NT2/D1 (cell line): Measurements from ENCODE around the gene TMEM114.

Experiments
- DNase-seq: peaks from one replicate; pipeline ENCODE4 v3.0.0-alpha.2; 2011; ENCODE audit warnings: low read depth, low spot score
- H3K27me3 ChIP-seq: 2 replicates; pipeline ENCODE4 v1.6.0; 2011; ENCODE audit warnings: mild to moderate bottlenecking; ENCODE audit not compliant: insufficient read length, insufficient read depth
- H3K36me3 ChIP-seq: 2 replicates; pipeline ENCODE4 v1.6.1; 2011; ENCODE audit warnings: mild to moderate bottlenecking, low read length, mixed read lengths; ENCODE audit not compliant: insufficient read depth, insufficient read length
- H3K4me1 ChIP-seq: 2 replicates; pipeline ENCODE4 v1.5.1; 2011; ENCODE audit not compliant: insufficient read depth, insufficient read length
- H3K4me3 ChIP-seq: 2 replicates; pipeline ENCODE4 v1.5.1; 2011; ENCODE audit warnings: low read depth; ENCODE audit not compliant: insufficient read length
- H3K9ac ChIP-seq: 2 replicates; pipeline ENCODE4 v1.6.0; 2011; ENCODE audit warnings: low read depth; ENCODE audit not compliant: insufficient read length
- H3K9me3 ChIP-seq: 2 replicates; pipeline ENCODE4 v1.5.1; 2011; ENCODE audit warnings: mild to moderate bottlenecking, low read length; ENCODE audit not compliant: insufficient read depth
- SUZ12 ChIP-seq: IDR thresholded peaks from 2 replicates; pipeline ENCODE4 v1.6.1; 2011; ENCODE audit not compliant: insufficient read length, insufficient read depth; ENCODE audit errors: extremely low read depth
- YY1 ChIP-seq: IDR thresholded peaks from 2 replicates; pipeline ENCODE4 v1.6.1; 2011; ENCODE audit not compliant: insufficient read length, insufficient read depth
- ZNF274 ChIP-seq: IDR thresholded peaks from 2 replicates; pipeline ENCODE4 v1.6.1; 2011; ENCODE audit warnings: mild to moderate bottlenecking, low read depth, low read length

TMEM114 gene

DNA sequence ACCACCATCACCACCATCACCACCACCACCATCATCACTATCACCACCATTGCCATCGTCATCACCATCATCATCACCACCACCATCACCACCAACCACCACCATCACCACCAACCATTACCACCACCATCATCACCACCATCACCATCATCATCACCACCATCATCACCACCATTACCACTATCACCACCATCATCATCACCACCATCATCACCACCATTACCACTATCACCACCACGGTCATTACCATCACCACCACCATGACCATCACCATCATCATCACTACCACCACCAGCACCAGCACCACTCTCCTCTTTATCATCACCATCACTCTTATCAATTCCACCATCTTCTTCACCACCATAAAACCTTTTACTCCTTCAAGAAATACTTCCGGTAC, 1.1 kb upstream of the TMEM114 start:
- TF ChIP-seq ZNF274 (no peak), SUZ12 (no peak), YY1 (no peak)
- Histone ChIP-seq H3K4me1 (peaks cover 7% of the 10 kb centered on the region), H3K9ac (no peak overlapping the region), H3K4me3 (no peak overlapping the region), H3K9me3 (peaks cover 16% of the 10 kb centered on the region; the same call in 1 of the 2 replicates), H3K36me3 (no peaks in the 10 kb centered on the region), H3K27me3 (peaks cover 73% of the 10 kb centered on the region)
- no peak for DNase-seq

DNA sequence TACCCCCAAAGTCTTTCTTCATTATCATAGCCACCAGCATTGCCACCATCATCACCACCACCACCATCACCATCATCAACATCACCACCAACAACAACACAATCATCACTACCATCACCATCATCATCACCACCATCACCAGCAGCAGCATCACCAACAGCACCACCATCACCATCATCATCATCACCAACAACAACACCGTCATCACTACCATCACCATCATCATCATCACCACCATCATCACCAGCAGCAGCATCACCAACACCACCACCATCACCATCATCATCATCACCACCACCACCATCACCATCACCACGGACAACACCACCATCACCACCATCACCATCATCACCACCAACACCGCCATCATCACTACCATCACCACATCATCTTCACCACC, 500 bp upstream of the TMEM114 start:
- TF ChIP-seq SUZ12 (no peak), YY1 (no peak), ZNF274 (no peak)
- H3K9ac ChIP-seq: no peak overlapping the region
- DNase-seq: no peak
- peaks cover 10% of the 10 kb centered on the region; the same call in 1 of the 2 replicates for H3K9me3 ChIP-seq
- H3K4me1 ChIP-seq: peaks cover 7% of the 10 kb centered on the region
- H3K36me3 ChIP-seq: no peaks in the 10 kb centered on the region
- H3K27me3 ChIP-seq: peaks cover 74% of the 10 kb centered on the region
- no peak overlapping the region for H3K4me3 ChIP-seq

- Histone ChIP-seq H3K36me3 (no peaks in the 10 kb centered on the region), H3K9me3 (0 out of 2 replicates have a peak, but pooled peaks cover 5% of the 10 kb centered on the region), H3K4me3 (peak overlapping the region; percentile 57), H3K9ac (peak overlapping the region; percentile 75), H3K27me3 (peaks cover 84% of the 10 kb centered on the region), H3K4me1 (peaks cover 7% of the 10 kb centered on the region)
- no peak for DNase-seq
- TF ChIP-seq ZNF274: no peak
- TF ChIP-seq YY1: no peak
- TF ChIP-seq SUZ12: peak; percentile 11
Measured at GRCh38 chr16:8589057-8589899, 1.0 kb downstream of the TMEM114 start.

DNA sequence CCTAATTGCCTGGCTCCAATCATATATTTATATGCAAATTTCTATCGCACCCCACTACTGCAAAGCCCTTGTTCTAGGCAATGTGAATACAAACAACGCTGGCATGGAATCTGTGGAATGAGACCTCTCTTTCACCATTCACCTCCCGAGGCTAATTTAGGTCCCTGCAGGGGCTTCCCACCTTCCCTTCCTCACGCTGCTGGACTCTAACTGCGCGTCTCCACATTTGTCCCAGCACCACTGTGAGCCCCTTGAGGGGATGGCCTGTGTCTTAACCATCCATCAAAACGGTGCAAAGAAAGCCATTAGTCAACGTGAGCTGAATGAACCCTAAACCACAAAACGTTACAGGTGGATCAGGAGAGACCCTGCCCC, 1.6 kb downstream of the TMEM114 start:
- Histone ChIP-seq H3K27me3 (peaks cover 89% of the 10 kb centered on the region), H3K4me3 (peak overlapping the region; percentile 57), H3K9ac (peak overlapping the region; percentile 75), H3K36me3 (no peaks in the 10 kb centered on the region), H3K4me1 (peaks cover 7% of the 10 kb centered on the region), H3K9me3 (peaks cover 5% of the 10 kb centered on the region; the same call in 1 of the 2 replicates)
- TF ChIP-seq SUZ12 (no peak), YY1 (no peak), ZNF274 (no peak)
- DNase-seq: no peak

DNA sequence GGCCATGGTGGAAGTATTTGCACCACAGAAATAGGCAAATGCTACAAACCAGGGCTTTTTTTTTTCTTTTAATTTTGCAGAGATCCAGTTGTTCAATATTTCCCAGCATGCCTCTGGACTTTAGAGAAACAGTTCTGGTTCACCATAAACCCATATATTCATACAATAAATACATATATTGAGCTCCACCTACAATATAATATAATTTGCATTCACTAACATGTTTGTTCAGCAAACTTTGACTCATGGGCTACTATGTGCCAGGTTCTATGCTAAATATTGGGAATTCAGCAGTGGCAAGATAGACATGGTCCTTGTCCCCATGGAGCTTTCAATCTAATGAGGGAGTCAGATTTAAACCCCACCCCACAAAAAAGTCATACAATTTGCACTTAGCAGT, 3.2 kb downstream of the TMEM114 start:
- TF ChIP-seq YY1: no peak
- no peak for TF ChIP-seq ZNF274
- TF ChIP-seq SUZ12: no peak
- peaks cover 5% of the 10 kb centered on the region; the same call in 1 of the 2 replicates for H3K9me3 ChIP-seq
- peaks cover 80% of the 10 kb centered on the region for H3K27me3 ChIP-seq
- DNase-seq: no peak
- no peak overlapping the region for H3K9ac ChIP-seq
- H3K4me1 ChIP-seq: peaks cover 7% of the 10 kb centered on the region
- H3K36me3 ChIP-seq: no peaks in the 10 kb centered on the region
- H3K4me3 ChIP-seq: no peak overlapping the region

GRCh38 chr16:8585857-8586256, 4.5 kb downstream of the TMEM114 start:
- Histone ChIP-seq H3K27me3 (peaks cover 68% of the 10 kb centered on the region), H3K36me3 (no peaks in the 10 kb centered on the region), H3K4me3 (no peak overlapping the region), H3K9ac (no peak overlapping the region), H3K9me3 (no peaks in the 10 kb centered on the region; the same call in 1 of the 2 replicates), H3K4me1 (peaks cover 7% of the 10 kb centered on the region)
- TF ChIP-seq ZNF274 (no peak), YY1 (no peak)
- no peak for DNase-seq

DNA sequence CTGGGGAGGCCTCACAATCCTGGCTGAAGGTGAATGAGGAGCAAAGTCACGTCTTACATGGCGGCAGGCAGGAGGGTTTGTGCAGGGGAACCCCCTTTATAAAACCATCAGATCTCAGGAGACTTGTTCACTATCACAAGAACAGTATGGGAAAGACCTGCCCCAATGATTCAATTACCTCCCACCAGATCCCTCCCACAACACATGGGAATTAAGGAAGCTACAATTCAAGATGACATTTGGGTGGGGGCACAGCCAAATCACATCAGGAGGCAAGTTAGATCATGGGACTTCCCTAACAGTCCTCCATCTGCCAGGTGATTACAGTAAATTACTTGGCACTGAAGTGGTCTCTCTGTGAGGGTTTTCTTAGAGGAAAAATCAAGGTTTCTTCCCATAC, 5.3 kb downstream of the TMEM114 start:
- H3K4me1 ChIP-seq: peaks cover 7% of the 10 kb centered on the region
- H3K4me3 ChIP-seq: no peak overlapping the region
- TF ChIP-seq YY1 (no peak), SUZ12 (no peak), ZNF274 (no peak)
- H3K9me3 ChIP-seq: no peaks in the 10 kb centered on the region; the same call in 1 of the 2 replicates
- no peaks in the 10 kb centered on the region for H3K36me3 ChIP-seq
- H3K9ac ChIP-seq: no peak overlapping the region
- DNase-seq: no peak
- H3K27me3 ChIP-seq: peaks cover 60% of the 10 kb centered on the region
